Astrocyte (in vitro differentiated cells and primary cell): ENCODE measurements around the gene TMC5. TPM values are rescaled to one million over a fixed set of nuclear protein-coding genes. Genes with fewer than 3 reads are reported as not detected.
A peak's percentile ranks its signal among the peaks of the same experiment; 100 is the strongest.
"Not testable (repeated sequence)": the region's sequence is repeated elsewhere in the genome, so short reads cannot be mapped to it uniquely, and the experiment has no call there.

ENCODE experiments used
- DNase-seq: peaks from one replicate; pipeline ENCODE4 v3.0.0-alpha.2; 2010; ENCODE audit warnings: low read depth
- FAIRE-seq: peaks from 2 replicates; lab custom pipeline; 2011; peaks lifted over from hg19 to GRCh38; lab: Jason Lieb, UNC
- H2AFZ ChIP-seq: 2 replicates; pipeline ENCODE4 v1.6.0; 2012; ENCODE audit warnings: low read depth, low read length, inconsistent platforms
- H3K27ac ChIP-seq: 2 replicates; pipeline ENCODE4 v1.5.1; 2011; ENCODE audit warnings: low read depth, low read length, inconsistent platforms
- H3K27me3 ChIP-seq: 2 replicates; pipeline ENCODE4 v1.6.0; 2011; ENCODE audit warnings: low read length, inconsistent platforms; ENCODE audit not compliant: insufficient read depth
- H3K36me3 ChIP-seq: 2 replicates; pipeline ENCODE4 v1.5.1; 2011; ENCODE audit warnings: low read length, inconsistent platforms; ENCODE audit not compliant: insufficient read depth
- H3K4me1 ChIP-seq: 2 replicates; pipeline ENCODE4 v1.5.1; 2011; ENCODE audit warnings: low read length, inconsistent platforms; ENCODE audit not compliant: insufficient read depth
- H3K4me2 ChIP-seq: 2 replicates; pipeline ENCODE4 v1.6.0; 2012; ENCODE audit warnings: low read length, inconsistent platforms
- H3K4me3 ChIP-seq: 2 replicates; pipeline ENCODE4 v1.5.1; 2011; ENCODE audit warnings: low read depth, mild to moderate bottlenecking, low read length, inconsistent platforms; ENCODE audit not compliant: insufficient read depth
- H3K79me2 ChIP-seq: 2 replicates; pipeline ENCODE4 v1.6.0; 2012; ENCODE audit warnings: mild to moderate bottlenecking, low read length, inconsistent platforms; ENCODE audit not compliant: insufficient read depth
- H3K9ac ChIP-seq: 2 replicates; pipeline ENCODE4 v1.6.0; 2012; ENCODE audit warnings: mild to moderate bottlenecking, low read length, inconsistent platforms
- H3K9me3 ChIP-seq: 2 replicates; pipeline ENCODE4 v1.5.1; 2012; ENCODE audit warnings: low read depth, mild to moderate bottlenecking, low read length, inconsistent platforms; ENCODE audit not compliant: insufficient read depth
- H4K20me1 ChIP-seq: 2 replicates; pipeline ENCODE4 v1.6.0; 2012; ENCODE audit warnings: low read length, inconsistent platforms; ENCODE audit not compliant: insufficient read depth
- H3K27ac Mint-ChIP-seq: one replicate; pipeline ENCODE4 v1.8.0; 2021; ENCODE audit warnings: mild to moderate bottlenecking, mixed read lengths; ENCODE audit not compliant: unreplicated experiment
- H3K27me3 Mint-ChIP-seq: one replicate; pipeline ENCODE4 v1.8.0; 2021; ENCODE audit warnings: low read depth, mixed read lengths; ENCODE audit not compliant: unreplicated experiment
- H3K36me3 Mint-ChIP-seq: one replicate; pipeline ENCODE4 v1.8.0; 2021; ENCODE audit warnings: low read depth, mixed read lengths; ENCODE audit not compliant: unreplicated experiment
- H3K4me1 Mint-ChIP-seq: one replicate; pipeline ENCODE4 v1.8.0; 2021; ENCODE audit warnings: low read depth, mixed read lengths; ENCODE audit not compliant: unreplicated experiment
- H3K4me3 Mint-ChIP-seq: one replicate; pipeline ENCODE4 v1.8.0; 2021; ENCODE audit warnings: mild to moderate bottlenecking, moderate library complexity, mixed read lengths; ENCODE audit not compliant: unreplicated experiment
- H3K9me3 Mint-ChIP-seq: one replicate; pipeline ENCODE4 v1.8.0; 2021; ENCODE audit warnings: mild to moderate bottlenecking, mixed read lengths; ENCODE audit not compliant: unreplicated experiment
- EZH2 ChIP-seq: IDR thresholded peaks from 2 replicates; pipeline ENCODE4 v1.6.1; 2012; ENCODE audit warnings: mild to moderate bottlenecking, low read length, inconsistent platforms; ENCODE audit not compliant: insufficient read depth
- total RNA-seq: library from RNA; stranded (reverse); gene quantifications from 2 replicates; pipeline ENCODE4 v1.2.1, GENCODE V29; 2021
- TF ChIP-seq, protein P1 (sequence below): IDR thresholded peaks from 2 replicates; pipeline ENCODE4 v1.5.1; 2011; ENCODE audit warnings: low read depth, mild to moderate bottlenecking, inconsistent platforms, low read length, moderate library complexity; ENCODE audit not compliant: insufficient read depth

TMC5 gene
- total RNA-seq, 1 donor from 2014 or later = 0.11 TPM

DNA sequence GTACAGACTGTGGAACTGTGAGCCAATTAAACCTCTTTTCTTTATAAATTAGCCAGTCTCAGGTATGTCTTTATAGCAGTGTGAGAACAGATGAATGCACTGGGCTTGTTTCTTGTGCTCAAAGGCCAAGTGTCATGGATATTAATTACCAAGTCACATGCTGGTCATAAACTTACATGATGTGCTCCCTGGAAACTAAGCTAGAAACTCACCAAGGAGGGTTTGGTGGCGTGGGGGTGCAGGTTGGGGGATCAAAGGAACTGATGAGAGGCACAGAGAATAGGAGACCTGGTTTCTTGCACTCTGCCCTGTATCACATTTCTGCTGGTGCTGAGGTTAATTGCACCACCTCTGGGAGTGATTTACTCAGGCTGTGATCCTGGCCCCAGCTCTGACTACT lies 31.2 kb upstream of the TMC5 start:
- Histone ChIP-seq H3K4me1 (no peaks in the 10 kb centered on the region), H3K9ac (no peak overlapping the region), H3K27ac (no peak overlapping the region), H4K20me1 (no peaks in the 10 kb centered on the region), H3K4me2 (no peak overlapping the region), H3K36me3 (no peaks in the 10 kb centered on the region), H3K27me3 (no peaks in the 10 kb centered on the region), H2AFZ (no peak overlapping the region), H3K9me3 (no peaks in the 10 kb centered on the region), H3K4me3 (no peak overlapping the region), H3K79me2 (no peaks in the 10 kb centered on the region)
- FAIRE-seq (no peak), DNase-seq (no peak)
- H3K4me3 Mint-ChIP-seq = no peak overlapping the region
- TF ChIP-seq, protein P1, sequence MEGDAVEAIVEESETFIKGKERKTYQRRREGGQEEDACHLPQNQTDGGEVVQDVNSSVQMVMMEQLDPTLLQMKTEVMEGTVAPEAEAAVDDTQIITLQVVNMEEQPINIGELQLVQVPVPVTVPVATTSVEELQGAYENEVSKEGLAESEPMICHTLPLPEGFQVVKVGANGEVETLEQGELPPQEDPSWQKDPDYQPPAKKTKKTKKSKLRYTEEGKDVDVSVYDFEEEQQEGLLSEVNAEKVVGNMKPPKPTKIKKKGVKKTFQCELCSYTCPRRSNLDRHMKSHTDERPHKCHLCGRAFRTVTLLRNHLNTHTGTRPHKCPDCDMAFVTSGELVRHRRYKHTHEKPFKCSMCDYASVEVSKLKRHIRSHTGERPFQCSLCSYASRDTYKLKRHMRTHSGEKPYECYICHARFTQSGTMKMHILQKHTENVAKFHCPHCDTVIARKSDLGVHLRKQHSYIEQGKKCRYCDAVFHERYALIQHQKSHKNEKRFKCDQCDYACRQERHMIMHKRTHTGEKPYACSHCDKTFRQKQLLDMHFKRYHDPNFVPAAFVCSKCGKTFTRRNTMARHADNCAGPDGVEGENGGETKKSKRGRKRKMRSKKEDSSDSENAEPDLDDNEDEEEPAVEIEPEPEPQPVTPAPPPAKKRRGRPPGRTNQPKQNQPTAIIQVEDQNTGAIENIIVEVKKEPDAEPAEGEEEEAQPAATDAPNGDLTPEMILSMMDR = no peak
- TF ChIP-seq EZH2 = no peak
- peaks cover 7% of the 10 kb centered on the region for H3K9me3 Mint-ChIP-seq
- no peak overlapping the region for H3K27ac Mint-ChIP-seq
- no peaks in the 10 kb centered on the region for H3K36me3 Mint-ChIP-seq
- peaks cover 22% of the 10 kb centered on the region for H3K27me3 Mint-ChIP-seq
- no peaks in the 10 kb centered on the region for H3K4me1 Mint-ChIP-seq

DNA sequence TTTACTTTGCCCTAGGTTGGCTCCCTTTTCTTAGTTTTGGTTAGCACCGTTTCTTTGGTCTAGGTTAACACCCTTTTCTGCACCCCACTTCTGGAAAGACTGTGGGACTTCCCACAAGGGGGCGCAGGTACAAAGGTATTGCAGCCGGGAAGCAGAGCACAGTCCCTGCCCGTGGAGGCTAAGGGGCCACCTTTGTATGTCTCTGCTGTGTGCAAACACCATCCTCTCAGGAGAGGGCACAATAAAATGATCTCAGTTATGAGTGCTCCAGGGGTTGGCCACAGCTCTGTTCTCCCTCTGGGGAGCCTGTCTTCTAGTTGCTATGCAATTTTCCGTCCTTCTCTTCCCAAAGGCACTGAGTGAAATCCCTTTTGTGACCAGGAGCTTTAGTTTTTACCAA lies 28.4 kb upstream of the TMC5 start:
- peaks cover 10% of the 10 kb centered on the region for H3K9me3 Mint-ChIP-seq
- peaks cover 6% of the 10 kb centered on the region for H3K4me1 Mint-ChIP-seq
- DNase-seq = no peak
- no peak overlapping the region for H3K4me3 ChIP-seq
- TF ChIP-seq EZH2 = no peak
- TF ChIP-seq, protein P1 = peak; percentile 31
- H3K27ac Mint-ChIP-seq = no peak overlapping the region
- no peak overlapping the region for H3K27ac ChIP-seq
- peaks cover 7% of the 10 kb centered on the region for H3K4me1 ChIP-seq
- no peak overlapping the region for H2AFZ ChIP-seq
- no peak overlapping the region for H3K4me2 ChIP-seq
- no peaks in the 10 kb centered on the region for H3K27me3 ChIP-seq
- no peaks in the 10 kb centered on the region for H3K36me3 ChIP-seq
- H3K27me3 Mint-ChIP-seq = peaks cover 12% of the 10 kb centered on the region
- H3K9ac ChIP-seq = no peak overlapping the region
- H3K9me3 ChIP-seq = no peaks in the 10 kb centered on the region
- H3K79me2 ChIP-seq = no peaks in the 10 kb centered on the region
- H3K36me3 Mint-ChIP-seq = no peaks in the 10 kb centered on the region
- no peak for FAIRE-seq
- no peak overlapping the region for H3K4me3 Mint-ChIP-seq
- H4K20me1 ChIP-seq = no peaks in the 10 kb centered on the region

DNA sequence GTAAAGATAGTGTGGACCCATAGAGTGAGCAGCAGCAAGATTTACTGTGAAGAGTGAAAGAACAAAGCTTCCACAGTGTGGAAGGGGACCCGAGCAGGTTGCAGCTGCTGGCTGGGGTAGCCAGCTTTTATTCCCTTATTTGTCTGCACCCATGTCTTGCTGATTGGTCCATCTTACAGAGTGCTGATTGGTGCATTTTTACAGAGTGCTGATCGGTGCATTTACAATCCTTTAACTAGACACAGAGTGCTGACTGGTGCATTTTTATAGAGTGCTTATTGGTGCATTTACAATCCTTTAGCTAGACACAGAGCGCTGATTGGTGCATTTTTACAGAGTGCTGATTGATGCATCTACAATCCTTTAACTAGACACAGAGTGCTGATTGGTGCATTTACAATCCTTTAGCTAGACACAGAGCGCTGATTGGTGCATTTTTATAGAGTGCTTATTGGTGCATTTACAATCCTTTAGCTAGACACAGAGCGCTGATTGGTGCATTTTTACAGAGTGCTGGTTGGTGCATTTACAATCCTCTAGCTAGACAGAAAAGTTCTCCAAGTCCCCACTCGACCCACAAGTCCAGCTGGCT lies 26.4 kb upstream of the TMC5 start:
- H3K9me3 ChIP-seq, H2AFZ ChIP-seq, H3K9me3 Mint-ChIP-seq, H4K20me1 ChIP-seq, H3K27me3 Mint-ChIP-seq, H3K9ac ChIP-seq, H3K27ac Mint-ChIP-seq, H3K4me2 ChIP-seq, H3K4me3 Mint-ChIP-seq, H3K36me3 Mint-ChIP-seq, DNase-seq, H3K4me3 ChIP-seq, H3K4me1 Mint-ChIP-seq, H3K27ac ChIP-seq, H3K27me3 ChIP-seq, FAIRE-seq, H3K4me1 ChIP-seq, H3K36me3 ChIP-seq, H3K79me2 ChIP-seq: not testable (repeated sequence)
